ENCODE measurements around the gene CPNE9. TPM values are rescaled to one million over a fixed set of nuclear protein-coding genes. Genes with fewer than 3 reads are reported as not detected.

Gene CPNE9
- polyA plus RNA-seq, 2 of the 4 experiments (the other 2 are of a cell fraction): 0.03 TPM; not detected in 1

GRCh38 chr3:9761919-9762318 is 58.3 kb downstream of the CPNE9 start (continued):
- TF ChIP-seq GATA3 (IDR thresholded peaks at IDR 0.05; ENCODE audit: borderline replicate concordance): no peak
- no peak for TF ChIP-seq HMGXB4 (CRISPR knock-in tag; IDR thresholded peaks at IDR 0.05; ENCODE audit: borderline replicate concordance)
- TF ChIP-seq EHMT2 (IDR thresholded peaks at IDR 0.05; ENCODE audit: low read depth): no peak

GRCh38 chr3:9762871-9763270 is 59.2 kb downstream of the CPNE9 start:
- no peak for ATAC-seq
- no peak for FAIRE-seq
- TF ChIP-seq FOSB (CRISPR knock-in tag; IDR thresholded peaks at IDR 0.05) (no peak), CBX8 (IDR thresholded peaks at IDR 0.05) (no peak), RFX5 (IDR thresholded peaks at IDR 0.05) (no peak), BHLHE40 (IDR thresholded peaks at IDR 0.05; ENCODE audit: low read depth, low read length) (no peak), ESRRA (IDR thresholded peaks at IDR 0.05; ENCODE audit: borderline replicate concordance, low read length) (no peak), HOXB13 (CRISPR knock-in tag; IDR thresholded peaks at IDR 0.05; ENCODE audit: low read depth) (no peak), KDM1A (IDR thresholded peaks at IDR 0.05; ENCODE audit: low read depth) (no peak), NFE2L2 (conservative IDR thresholded peaks at IDR 0.05; ENCODE audit: low read length) (no peak), MAX (IDR thresholded peaks at IDR 0.05) (no peak)
- TF ChIP-seq, protein P1, sequence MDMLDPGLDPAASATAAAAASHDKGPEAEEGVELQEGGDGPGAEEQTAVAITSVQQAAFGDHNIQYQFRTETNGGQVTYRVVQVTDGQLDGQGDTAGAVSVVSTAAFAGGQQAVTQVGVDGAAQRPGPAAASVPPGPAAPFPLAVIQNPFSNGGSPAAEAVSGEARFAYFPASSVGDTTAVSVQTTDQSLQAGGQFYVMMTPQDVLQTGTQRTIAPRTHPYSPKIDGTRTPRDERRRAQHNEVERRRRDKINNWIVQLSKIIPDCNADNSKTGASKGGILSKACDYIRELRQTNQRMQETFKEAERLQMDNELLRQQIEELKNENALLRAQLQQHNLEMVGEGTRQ (IDR thresholded peaks at IDR 0.05): no peak
- TF ChIP-seq, protein P2, sequence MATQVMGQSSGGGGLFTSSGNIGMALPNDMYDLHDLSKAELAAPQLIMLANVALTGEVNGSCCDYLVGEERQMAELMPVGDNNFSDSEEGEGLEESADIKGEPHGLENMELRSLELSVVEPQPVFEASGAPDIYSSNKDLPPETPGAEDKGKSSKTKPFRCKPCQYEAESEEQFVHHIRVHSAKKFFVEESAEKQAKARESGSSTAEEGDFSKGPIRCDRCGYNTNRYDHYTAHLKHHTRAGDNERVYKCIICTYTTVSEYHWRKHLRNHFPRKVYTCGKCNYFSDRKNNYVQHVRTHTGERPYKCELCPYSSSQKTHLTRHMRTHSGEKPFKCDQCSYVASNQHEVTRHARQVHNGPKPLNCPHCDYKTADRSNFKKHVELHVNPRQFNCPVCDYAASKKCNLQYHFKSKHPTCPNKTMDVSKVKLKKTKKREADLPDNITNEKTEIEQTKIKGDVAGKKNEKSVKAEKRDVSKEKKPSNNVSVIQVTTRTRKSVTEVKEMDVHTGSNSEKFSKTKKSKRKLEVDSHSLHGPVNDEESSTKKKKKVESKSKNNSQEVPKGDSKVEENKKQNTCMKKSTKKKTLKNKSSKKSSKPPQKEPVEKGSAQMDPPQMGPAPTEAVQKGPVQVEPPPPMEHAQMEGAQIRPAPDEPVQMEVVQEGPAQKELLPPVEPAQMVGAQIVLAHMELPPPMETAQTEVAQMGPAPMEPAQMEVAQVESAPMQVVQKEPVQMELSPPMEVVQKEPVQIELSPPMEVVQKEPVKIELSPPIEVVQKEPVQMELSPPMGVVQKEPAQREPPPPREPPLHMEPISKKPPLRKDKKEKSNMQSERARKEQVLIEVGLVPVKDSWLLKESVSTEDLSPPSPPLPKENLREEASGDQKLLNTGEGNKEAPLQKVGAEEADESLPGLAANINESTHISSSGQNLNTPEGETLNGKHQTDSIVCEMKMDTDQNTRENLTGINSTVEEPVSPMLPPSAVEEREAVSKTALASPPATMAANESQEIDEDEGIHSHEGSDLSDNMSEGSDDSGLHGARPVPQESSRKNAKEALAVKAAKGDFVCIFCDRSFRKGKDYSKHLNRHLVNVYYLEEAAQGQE (IDR thresholded peaks at IDR 0.05): no peak
- Histone ChIP-seq H3K4me2 (no peak overlapping the region), H3K27ac (no peak overlapping the region), H3K4me3 (no peak overlapping the region), H3K9me3 (no peaks in the 10 kb centered on the region), H3K4me1 (peaks cover 3% of the 10 kb centered on the region; the same call in 2 of the 3 replicates)
- CTCF ChIA-PET: interaction anchor here (0.9 to 1.9 kb wide), 4 partner anchors 30 to 184 kb away, joined by 3 to 6 read pairs (median 4); no protein-coding TSS in a partner anchor
- 96% methylated on average over 8 of the region's 8 CpGs for WGBS (ENCODE audit: missing lambda C conversion rate)
- DNase-seq (ENCODE audit: low read depth in 1 of 2, low spot score in 1 of 2): no peak
- POLR2A ChIA-PET: interaction anchor here (0.8 kb wide), 1 partner anchor 14 kb away, joined by 3 read pairs; no protein-coding TSS in a partner anchor

DNA sequence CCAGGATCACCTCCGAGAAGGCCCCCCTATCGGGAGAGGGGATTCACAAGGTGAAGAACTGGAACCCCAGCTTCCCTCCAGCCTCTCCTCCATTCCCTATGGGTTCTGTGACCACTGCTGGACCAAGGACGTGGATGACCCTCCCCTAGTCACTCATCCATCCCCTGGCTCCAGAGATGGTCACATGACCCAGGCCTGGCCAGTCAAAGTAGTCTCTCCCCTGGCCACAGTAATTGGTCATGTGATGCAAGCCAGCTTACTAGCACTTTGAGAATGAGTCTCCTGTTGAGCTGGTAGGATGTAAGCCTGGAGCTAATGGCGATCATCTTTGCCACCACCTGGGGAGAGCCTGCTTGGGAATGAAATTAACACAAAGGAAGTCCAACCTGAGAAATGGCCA is 62.2 kb downstream of the CPNE9 start:
- Histone ChIP-seq H3K4me2 (no peak overlapping the region), H3K9me3 (no peaks in the 10 kb centered on the region), H3K27ac (no peak overlapping the region), H3K4me3 (no peak overlapping the region), H3K4me1 (peaks cover 26% of the 10 kb centered on the region)
- TF ChIP-seq EHF (CRISPR knock-in tag; IDR thresholded peaks at IDR 0.05): no peak
- no peak for TF ChIP-seq TP53 (CRISPR knock-in tag; IDR thresholded peaks at IDR 0.05)
- TF ChIP-seq, protein P1 (IDR thresholded peaks at IDR 0.05): peak; percentile 89
- no peak for DNase-seq (ENCODE audit: low read depth in 1 of 2, low spot score in 1 of 2)
- no peak for FAIRE-seq
- POLR2A ChIA-PET: interaction anchor here (1.2 kb wide), 1 partner anchor 16 kb away, joined by 5 read pairs; the partner anchor contains the start of gene OGG1
- ATAC-seq: 0 out of 6 replicates have a peak, but pooled peaks of 1 of the 2 experiments have one; percentile 7
- CTCF ChIA-PET: interaction anchor here (0.6 to 2.2 kb wide), 6 partner anchors 8 to 181 kb away, joined by 3 to 6 read pairs (median 3); no protein-coding TSS in a partner anchor
- WGBS (ENCODE audit: missing lambda C conversion rate): 90% methylated on average over 4 of the region's 4 CpGs
